Colonic mucosa (tissue), 4 donors: ENCODE data around the gene SPEM1. TPM values are rescaled to one million over a fixed set of nuclear protein-coding genes. Genes with fewer than 3 reads are reported as not detected.

ENCODE experiments used
- DNase-seq: peaks from one replicate; pipeline ENCODE4 v3.0.0-alpha.2; 2020
- H3K27ac ChIP-seq: fragments of 200-600 bp; one replicate; pipeline ENCODE4 v1.8.0; 2021
- H3K27me3 ChIP-seq: fragments of 200-600 bp; one replicate; pipeline ENCODE4 v1.8.0; 2021
- H3K36me3 ChIP-seq: fragments of 200-600 bp; one replicate; pipeline ENCODE4 v1.8.0; 2021
- H3K4me1 ChIP-seq: fragments of 200-600 bp; one replicate; pipeline ENCODE4 v1.8.0; 2021; ENCODE audit warnings: mild to moderate bottlenecking
- H3K4me3 ChIP-seq: fragments of 200-600 bp; one replicate; pipeline ENCODE4 v1.8.0; 2021
- H3K9ac ChIP-seq, 2 donors: one replicate each; pipeline ENCODE4 v1.7.0; 2013; ENCODE audit warnings: control low read depth in 2 of 2, low read depth in 2 of 2, low read length in 2 of 2
- H3K9me3 ChIP-seq: fragments of 200-600 bp; one replicate; pipeline ENCODE4 v1.8.0; 2021
- CTCF ChIP-seq: fragments of 200-600 bp; IDR thresholded peaks from one replicate; pipeline ENCODE4 v1.8.0; 2022; ENCODE audit warnings: antibody characterized with exemption, mild to moderate bottlenecking
- intact Hi-C: fragments of 100-400 bp; cut with DNase I; formaldehyde crosslinking; loops from one replicate; pipeline ENCODE4 v1.14.1; 2022
- total RNA-seq, 2 donors: library from RNA; stranded (reverse); fragmentation: NEBNext Ultra II Directional in 1 of 2; extraction: Animal tissue kit (Norgen Biotek cat#: 25700) in 1 of 2; gene quantifications; one replicate each; pipeline ENCODE4 v1.2.1, GENCODE V29; 2021
- donor health status: healthy.
- donor health status: DM: no; HTN: no; CAD: no.
- donor health status: DM: no; HTN: no; CAD: no.

SPEM1 gene
- total RNA-seq, 2 donors from 2014 or later: not detected

DNA sequence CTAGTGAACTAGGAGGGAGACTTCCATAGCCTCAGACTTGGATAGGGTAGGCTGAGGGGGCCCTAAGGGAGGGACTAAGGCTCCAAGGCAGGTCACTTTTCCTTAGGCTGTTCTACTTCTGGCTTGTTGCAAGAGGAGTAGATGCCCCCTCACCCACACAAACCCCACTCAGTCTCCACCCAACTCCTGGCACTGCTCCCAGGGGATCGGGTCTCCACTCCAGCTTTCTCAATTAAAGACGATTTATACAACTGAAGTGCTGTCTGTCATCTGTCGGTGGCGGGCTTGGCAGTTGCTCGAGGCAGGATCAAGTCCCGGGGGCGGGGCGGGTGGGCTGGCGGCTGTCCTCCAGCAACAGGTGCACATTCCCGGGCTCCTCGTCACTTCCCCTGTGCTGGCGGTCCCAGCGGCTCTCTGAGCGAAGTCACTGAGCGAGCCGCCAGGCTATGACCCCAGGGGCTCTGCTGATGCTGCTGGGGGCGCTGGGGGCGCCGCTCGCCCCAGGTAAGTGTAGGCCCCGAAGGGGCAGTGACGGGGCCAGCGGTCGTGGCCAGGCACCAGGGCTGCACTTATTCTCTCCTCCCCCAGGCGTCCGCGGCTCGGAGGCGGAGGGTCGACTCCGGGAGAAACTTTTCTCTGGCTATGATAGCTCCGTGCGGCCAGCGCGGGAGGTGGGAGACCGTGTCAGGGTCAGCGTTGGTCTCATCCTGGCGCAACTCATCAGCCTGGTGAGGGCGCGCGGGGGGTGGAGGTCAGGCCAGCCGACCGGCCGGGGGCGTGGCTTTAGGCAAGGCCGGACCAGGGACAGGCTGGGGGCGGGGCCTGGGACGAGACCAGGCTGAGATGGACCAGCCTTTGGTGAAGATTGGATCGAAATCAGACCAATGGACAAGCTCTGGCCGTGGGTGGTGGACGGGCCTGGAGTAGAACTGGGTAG lies 24.8 kb downstream of the SPEM1 start, which contains the start of gene CHRNB1:
CHRNB1 (plus strand) TSS at position 380 of the 937 bp plus-strand sequence; CDS start at position 447, 67 bp downstream.
- peak; percentile 87 for DNase-seq
- no peak within 1 kb of the TSS for H3K27ac ChIP-seq
- H3K9me3 ChIP-seq: no peaks in the 10 kb centered on the region
- no peaks in the 10 kb centered on the region for H3K36me3 ChIP-seq
- peak within 1 kb of the TSS; percentile 40 to 53 for H3K9ac ChIP-seq
- H3K4me1 ChIP-seq: peaks cover 4% of the 10 kb centered on the region
- H3K27me3 ChIP-seq: peaks cover 17% of the 10 kb centered on the region
- intact Hi-C loops: no loop called here
- no peak for TF ChIP-seq CTCF
- peak within 1 kb of the TSS; percentile 39 for H3K4me3 ChIP-seq

GRCh38 chr17:7445619-7445968 lies 25.5 kb downstream of the SPEM1 start:
- TF ChIP-seq CTCF: no peak
- Histone ChIP-seq H3K36me3 (no peaks in the 10 kb centered on the region), H3K9me3 (no peaks in the 10 kb centered on the region), H3K27me3 (peaks cover 10% of the 10 kb centered on the region), H3K9ac (peak overlapping the region in 1 of 2 donors; percentile 40), H3K27ac (no peak overlapping the region), H3K4me1 (peaks cover 4% of the 10 kb centered on the region), H3K4me3 (peak overlapping the region; percentile 39)
- peak; percentile 88 for DNase-seq
- intact Hi-C loops: no loop called here

- Histone ChIP-seq H3K4me3 (no peak overlapping the region), H3K9me3 (no peaks in the 10 kb centered on the region), H3K27ac (no peak overlapping the region), H3K9ac (no peak overlapping the region), H3K4me1 (peaks cover 4% of the 10 kb centered on the region), H3K36me3 (no peaks in the 10 kb centered on the region), H3K27me3 (no peaks in the 10 kb centered on the region)
- no peak for DNase-seq
- intact Hi-C loops: no loop called here
- TF ChIP-seq CTCF: no peak
These were observed 28.3 kb downstream of the SPEM1 start for GRCh38 chr17:7448461-7448860.

GRCh38 chr17:7459961-7460545 lies 39.9 kb downstream of the SPEM1 start:
- H3K9me3 ChIP-seq: no peaks in the 10 kb centered on the region
- intact Hi-C loops: no loop called here
- no peaks in the 10 kb centered on the region for H3K36me3 ChIP-seq
- H3K27me3 ChIP-seq: no peaks in the 10 kb centered on the region
- TF ChIP-seq CTCF: no peak
- H3K27ac ChIP-seq: no peak overlapping the region
- H3K4me1 ChIP-seq: no peaks in the 10 kb centered on the region
- DNase-seq: no peak
- H3K9ac ChIP-seq: no peak overlapping the region
- no peak overlapping the region for H3K4me3 ChIP-seq

GRCh38 chr17:7460850-7461660 lies 40.9 kb downstream of the SPEM1 start:
- no peak for DNase-seq
- intact Hi-C loops: no loop called here
- no peaks in the 10 kb centered on the region for H3K4me1 ChIP-seq
- H3K9ac ChIP-seq: no peak overlapping the region
- no peaks in the 10 kb centered on the region for H3K9me3 ChIP-seq
- no peaks in the 10 kb centered on the region for H3K27me3 ChIP-seq
- H3K4me3 ChIP-seq: no peak overlapping the region
- H3K27ac ChIP-seq: no peak overlapping the region
- no peaks in the 10 kb centered on the region for H3K36me3 ChIP-seq
- no peak for TF ChIP-seq CTCF
